ENCODE results near the gene PPP4R1. TPM values are rescaled to one million over a fixed set of nuclear protein-coding genes. Genes with fewer than 3 reads are reported as not detected.

PPP4R1 gene
- total RNA-seq, 1 experiment from 2014 or later: 110 TPM

DNA sequence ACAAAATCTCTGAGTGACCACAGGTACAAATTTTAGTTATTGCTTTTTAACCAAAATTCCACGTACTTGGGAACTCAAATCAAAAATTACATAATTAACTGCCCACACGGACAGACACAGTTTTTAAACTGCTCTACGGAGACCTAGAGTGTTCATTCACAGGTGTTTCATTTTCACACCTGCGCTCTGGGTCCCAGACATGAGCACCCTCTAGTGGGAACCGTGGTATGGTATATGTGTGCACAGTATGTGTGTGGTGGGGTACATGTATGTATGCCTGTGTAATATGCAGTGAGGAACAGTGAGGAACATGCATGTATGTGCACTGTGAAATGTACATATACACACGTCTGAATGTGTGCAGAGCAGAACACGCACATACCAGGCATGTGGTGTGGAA lies 65.0 kb downstream of the PPP4R1 start:
- intact Hi-C loops (cut with micrococcal nuclease; ENCODE audit: unreplicated experiment): no loop called here
- no peak overlapping the region for H3K27ac Mint-ChIP-seq (ENCODE audit: unreplicated experiment)
- no peaks in the 10 kb centered on the region for H3K4me1 Mint-ChIP-seq (ENCODE audit: low read depth, unreplicated experiment)
- no peaks in the 10 kb centered on the region for H3K27me3 Mint-ChIP-seq (ENCODE audit: unreplicated experiment)
- peak; percentile 7 for DNase-seq
- H3K36me3 Mint-ChIP-seq (ENCODE audit: insufficient read depth, unreplicated experiment): peaks cover 61% of the 10 kb centered on the region
- H3K4me3 Mint-ChIP-seq (ENCODE audit: low read depth, unreplicated experiment): no peak overlapping the region
- TF ChIP-seq, protein P1, sequence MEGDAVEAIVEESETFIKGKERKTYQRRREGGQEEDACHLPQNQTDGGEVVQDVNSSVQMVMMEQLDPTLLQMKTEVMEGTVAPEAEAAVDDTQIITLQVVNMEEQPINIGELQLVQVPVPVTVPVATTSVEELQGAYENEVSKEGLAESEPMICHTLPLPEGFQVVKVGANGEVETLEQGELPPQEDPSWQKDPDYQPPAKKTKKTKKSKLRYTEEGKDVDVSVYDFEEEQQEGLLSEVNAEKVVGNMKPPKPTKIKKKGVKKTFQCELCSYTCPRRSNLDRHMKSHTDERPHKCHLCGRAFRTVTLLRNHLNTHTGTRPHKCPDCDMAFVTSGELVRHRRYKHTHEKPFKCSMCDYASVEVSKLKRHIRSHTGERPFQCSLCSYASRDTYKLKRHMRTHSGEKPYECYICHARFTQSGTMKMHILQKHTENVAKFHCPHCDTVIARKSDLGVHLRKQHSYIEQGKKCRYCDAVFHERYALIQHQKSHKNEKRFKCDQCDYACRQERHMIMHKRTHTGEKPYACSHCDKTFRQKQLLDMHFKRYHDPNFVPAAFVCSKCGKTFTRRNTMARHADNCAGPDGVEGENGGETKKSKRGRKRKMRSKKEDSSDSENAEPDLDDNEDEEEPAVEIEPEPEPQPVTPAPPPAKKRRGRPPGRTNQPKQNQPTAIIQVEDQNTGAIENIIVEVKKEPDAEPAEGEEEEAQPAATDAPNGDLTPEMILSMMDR (IDR thresholded peaks at IDR 0.05; ENCODE audit: unreplicated experiment): no peak
- H3K9me3 Mint-ChIP-seq (ENCODE audit: low read depth, unreplicated experiment): no peaks in the 10 kb centered on the region
- CTCF ChIA-PET: no interaction called here
- BruUV-seq (replicated peaks): no TSS peak

DNA sequence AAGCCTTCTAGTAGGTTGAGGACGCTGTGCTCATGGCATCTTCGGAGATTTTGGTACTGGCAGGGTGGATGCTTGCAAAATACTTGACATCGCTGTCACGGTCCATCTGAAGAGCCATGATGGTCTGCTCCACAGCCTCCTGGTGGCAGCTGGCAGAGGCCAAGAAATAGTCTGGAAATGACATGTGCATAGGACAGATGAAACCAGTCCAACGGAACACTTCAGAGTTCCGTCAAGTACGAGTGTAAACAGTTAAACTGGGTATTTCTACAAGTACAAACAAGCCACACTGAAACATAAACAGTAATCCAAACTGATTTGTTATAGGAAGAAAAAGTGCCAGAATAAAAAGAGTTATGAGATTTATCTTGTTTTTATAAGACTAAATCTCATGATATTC lies 66.6 kb downstream of the PPP4R1 start:
- no peaks in the 10 kb centered on the region for H3K4me1 Mint-ChIP-seq (ENCODE audit: low read depth, unreplicated experiment)
- TF ChIP-seq, protein P1 (IDR thresholded peaks at IDR 0.05; ENCODE audit: unreplicated experiment): no peak
- H3K4me3 Mint-ChIP-seq (ENCODE audit: low read depth, unreplicated experiment): no peak overlapping the region
- no peaks in the 10 kb centered on the region for H3K27me3 Mint-ChIP-seq (ENCODE audit: unreplicated experiment)
- CTCF ChIA-PET: no interaction called here
- no TSS peak for BruUV-seq (replicated peaks)
- DNase-seq: no peak
- peaks cover 64% of the 10 kb centered on the region for H3K36me3 Mint-ChIP-seq (ENCODE audit: insufficient read depth, unreplicated experiment)
- intact Hi-C loops (cut with micrococcal nuclease; ENCODE audit: unreplicated experiment): no loop called here
- no peak overlapping the region for H3K27ac Mint-ChIP-seq (ENCODE audit: unreplicated experiment)
- no peaks in the 10 kb centered on the region for H3K9me3 Mint-ChIP-seq (ENCODE audit: low read depth, unreplicated experiment)

DNA sequence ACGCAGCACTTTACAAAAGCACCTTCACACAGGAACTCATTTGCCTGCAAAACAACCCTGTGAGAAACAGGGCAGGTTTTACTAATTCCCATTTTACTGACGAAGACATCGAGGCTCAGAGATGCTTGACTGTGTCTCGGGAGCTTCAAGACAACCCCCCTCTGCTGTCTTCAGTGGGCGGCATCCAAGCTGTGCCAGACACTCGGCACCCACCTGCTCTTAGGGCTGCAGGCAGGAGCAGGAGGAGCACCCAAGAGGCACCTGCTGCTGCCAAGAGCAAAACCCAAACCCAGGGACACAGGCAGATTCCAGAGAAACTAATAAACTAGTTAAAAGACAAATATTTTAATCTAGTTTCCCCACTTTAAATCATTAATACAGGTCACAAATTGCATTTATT lies 67.9 kb downstream of the PPP4R1 start:
- no peaks in the 10 kb centered on the region for H3K4me1 Mint-ChIP-seq (ENCODE audit: low read depth, unreplicated experiment)
- H3K9me3 Mint-ChIP-seq (ENCODE audit: low read depth, unreplicated experiment): no peaks in the 10 kb centered on the region
- no TSS peak for BruUV-seq (replicated peaks)
- H3K36me3 Mint-ChIP-seq (ENCODE audit: insufficient read depth, unreplicated experiment): peaks cover 63% of the 10 kb centered on the region
- H3K27me3 Mint-ChIP-seq (ENCODE audit: unreplicated experiment): no peaks in the 10 kb centered on the region
- H3K27ac Mint-ChIP-seq (ENCODE audit: unreplicated experiment): no peak overlapping the region
- CTCF ChIA-PET: no interaction called here
- no peak overlapping the region for H3K4me3 Mint-ChIP-seq (ENCODE audit: low read depth, unreplicated experiment)
- DNase-seq: no peak
- TF ChIP-seq, protein P1 (IDR thresholded peaks at IDR 0.05; ENCODE audit: unreplicated experiment): no peak
- intact Hi-C loops (cut with micrococcal nuclease; ENCODE audit: unreplicated experiment): no loop called here

DNA sequence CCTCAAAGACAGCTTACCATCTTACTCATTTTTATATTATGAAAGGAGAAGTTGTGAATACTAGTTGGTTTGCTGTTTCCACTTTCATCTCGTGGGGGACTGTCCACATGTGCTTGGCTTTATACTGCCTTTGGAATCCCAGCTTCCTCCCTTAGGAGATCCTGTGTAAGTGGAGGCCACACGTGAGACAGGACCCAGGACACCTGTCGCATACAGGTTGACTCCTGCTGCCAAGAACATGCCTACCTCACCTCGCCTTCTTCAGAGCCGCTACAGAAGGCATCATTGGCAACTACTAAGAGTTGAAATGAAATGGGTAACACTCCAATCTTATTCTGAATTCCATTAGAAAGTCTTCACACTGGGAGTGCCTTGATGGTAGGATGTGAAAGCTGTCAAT lies 69.3 kb downstream of the PPP4R1 start:
- no peaks in the 10 kb centered on the region for H3K4me1 Mint-ChIP-seq (ENCODE audit: low read depth, unreplicated experiment)
- H3K9me3 Mint-ChIP-seq (ENCODE audit: low read depth, unreplicated experiment): no peaks in the 10 kb centered on the region
- peaks cover 61% of the 10 kb centered on the region for H3K36me3 Mint-ChIP-seq (ENCODE audit: insufficient read depth, unreplicated experiment)
- H3K27ac Mint-ChIP-seq (ENCODE audit: unreplicated experiment): no peak overlapping the region
- H3K4me3 Mint-ChIP-seq (ENCODE audit: low read depth, unreplicated experiment): no peak overlapping the region
- intact Hi-C loops (cut with micrococcal nuclease; ENCODE audit: unreplicated experiment): no loop called here
- CTCF ChIA-PET: interaction anchor here (0.9 kb wide), 1 partner anchor 139 kb away, joined by 3 read pairs; no protein-coding TSS in a partner anchor
- DNase-seq: no peak
- H3K27me3 Mint-ChIP-seq (ENCODE audit: unreplicated experiment): no peaks in the 10 kb centered on the region
- no TSS peak for BruUV-seq (replicated peaks)
- TF ChIP-seq, protein P1 (IDR thresholded peaks at IDR 0.05; ENCODE audit: unreplicated experiment): no peak
